HG03095 (cell line): ENCODE measurements around the gene STUM.

Experiments
- ATAC-seq: cut with Tn5 transposase; IDR thresholded peaks from one replicate; pipeline ENCODE4 v1.9.1; 2021; ENCODE audit warnings: moderate library complexity; ENCODE audit not compliant: unreplicated experiment

STUM gene

DNA sequence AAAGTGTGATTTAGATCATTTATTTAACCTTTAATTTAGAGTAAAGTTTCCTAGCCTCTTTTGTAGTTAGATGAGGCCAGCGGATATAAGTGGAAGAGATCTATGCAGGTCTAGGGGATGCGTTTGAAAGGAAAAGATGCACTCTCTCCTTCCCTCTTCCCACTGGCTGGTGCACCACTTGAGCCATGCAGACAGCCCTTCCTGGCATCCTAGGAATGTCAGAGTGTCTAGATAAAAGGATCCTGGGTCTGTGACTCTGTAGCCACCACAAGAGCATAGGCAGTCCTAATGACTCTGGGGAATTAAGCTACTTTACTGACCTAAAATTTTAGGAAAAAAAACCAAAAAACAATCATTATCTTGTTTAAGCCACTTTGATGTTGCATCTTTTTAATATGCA lies 16.0 kb upstream of the STUM start:
- no peak for ATAC-seq

DNA sequence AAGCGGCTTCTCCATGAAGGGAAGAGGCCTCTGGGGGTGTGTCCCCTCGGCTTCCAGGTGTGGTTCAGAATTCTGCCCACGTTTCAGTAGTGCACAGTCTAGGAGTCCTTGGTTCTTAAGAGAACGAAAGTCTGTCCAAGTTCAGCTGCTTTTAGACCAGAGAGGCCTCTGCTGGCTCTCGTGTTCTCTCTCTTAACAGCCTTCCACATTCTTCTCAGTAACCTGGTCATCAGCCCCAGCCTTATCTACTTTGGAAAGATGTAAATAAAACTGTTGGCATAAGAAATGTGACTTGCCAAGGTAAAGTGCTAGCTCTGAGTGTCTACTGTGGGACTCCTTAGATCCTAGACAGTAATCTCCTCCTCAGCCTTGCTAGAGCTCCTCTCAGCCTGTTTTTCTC lies 15.3 kb upstream of the STUM start:
- ATAC-seq: no peak

DNA sequence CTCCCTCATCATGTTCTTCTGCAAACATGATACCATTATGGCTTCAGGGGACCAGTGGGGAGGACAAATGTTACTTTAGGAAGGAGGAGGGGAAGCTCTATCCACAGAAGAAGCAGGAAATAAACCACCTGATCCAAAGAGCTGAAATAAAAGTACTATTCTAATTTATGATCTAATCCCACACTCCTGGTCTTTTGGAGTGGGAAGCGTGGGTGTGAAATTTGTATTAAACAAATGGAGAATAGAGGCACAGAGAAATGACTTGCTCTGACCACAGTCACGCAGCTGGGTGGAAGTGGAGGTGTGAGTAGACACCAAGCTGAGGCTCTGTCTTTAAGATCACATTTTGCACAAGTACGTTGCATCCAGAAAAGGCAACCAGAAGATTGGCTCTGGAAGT lies 14.5 kb upstream of the STUM start:
- ATAC-seq: no peak

DNA sequence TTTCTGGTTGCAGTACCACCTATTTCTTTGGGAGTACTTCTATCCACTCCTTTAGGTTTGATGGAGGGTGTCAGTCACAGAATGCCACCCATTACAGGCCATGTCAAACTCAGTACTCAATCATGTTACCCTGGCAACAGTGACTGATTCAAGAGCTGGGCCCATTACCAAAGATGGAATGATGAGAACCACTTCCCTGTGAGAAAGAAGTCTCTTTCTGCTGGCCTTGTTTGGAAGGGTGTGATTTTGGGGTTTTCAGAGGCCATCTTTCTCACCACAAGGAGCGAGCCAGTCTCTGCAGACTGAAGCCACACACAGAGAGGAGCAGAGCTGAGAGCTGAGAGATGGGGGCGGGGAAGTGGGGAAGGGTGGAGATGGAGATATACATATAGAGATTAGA lies 13.9 kb upstream of the STUM start:
- ATAC-seq: no peak

DNA sequence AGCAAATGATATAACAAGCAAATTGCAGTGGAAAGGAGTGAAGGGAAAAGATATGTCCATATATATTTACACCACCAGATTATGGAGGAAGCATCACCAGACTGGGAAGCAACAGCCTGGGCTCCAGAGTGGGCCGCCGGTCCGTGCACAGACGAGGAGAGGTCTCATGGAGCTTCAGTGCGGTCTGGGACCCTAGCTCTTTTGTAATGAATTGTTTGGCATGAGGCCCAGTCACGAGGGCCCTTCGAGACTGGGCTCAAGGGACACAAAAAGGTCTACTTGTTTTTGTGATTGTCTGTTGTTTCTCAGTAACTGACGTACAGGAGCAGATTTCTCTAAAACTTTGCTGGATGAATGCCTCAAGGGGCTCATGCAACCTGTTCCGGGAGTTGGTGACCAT lies 12.9 kb upstream of the STUM start:
- no peak for ATAC-seq

DNA sequence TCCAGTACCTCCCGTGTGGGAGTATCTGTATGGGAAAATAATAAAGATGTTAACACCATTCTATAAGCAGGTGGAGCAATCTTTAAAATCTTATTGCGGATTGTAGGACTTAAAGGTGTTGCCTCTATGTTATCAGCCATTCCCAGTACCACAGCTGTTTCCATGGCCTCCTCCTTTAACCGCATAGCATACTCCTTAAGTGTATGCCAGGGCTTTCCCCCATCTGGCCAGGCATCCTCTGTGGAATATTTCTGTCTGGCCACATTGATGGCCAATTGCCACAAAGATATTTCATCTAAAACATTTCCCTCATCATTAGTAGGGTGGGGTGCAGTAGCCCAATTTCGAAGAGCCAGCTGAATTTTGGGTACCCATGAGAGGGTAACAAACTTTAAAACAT lies 7.3 kb upstream of the STUM start:
- ATAC-seq: no peak

DNA sequence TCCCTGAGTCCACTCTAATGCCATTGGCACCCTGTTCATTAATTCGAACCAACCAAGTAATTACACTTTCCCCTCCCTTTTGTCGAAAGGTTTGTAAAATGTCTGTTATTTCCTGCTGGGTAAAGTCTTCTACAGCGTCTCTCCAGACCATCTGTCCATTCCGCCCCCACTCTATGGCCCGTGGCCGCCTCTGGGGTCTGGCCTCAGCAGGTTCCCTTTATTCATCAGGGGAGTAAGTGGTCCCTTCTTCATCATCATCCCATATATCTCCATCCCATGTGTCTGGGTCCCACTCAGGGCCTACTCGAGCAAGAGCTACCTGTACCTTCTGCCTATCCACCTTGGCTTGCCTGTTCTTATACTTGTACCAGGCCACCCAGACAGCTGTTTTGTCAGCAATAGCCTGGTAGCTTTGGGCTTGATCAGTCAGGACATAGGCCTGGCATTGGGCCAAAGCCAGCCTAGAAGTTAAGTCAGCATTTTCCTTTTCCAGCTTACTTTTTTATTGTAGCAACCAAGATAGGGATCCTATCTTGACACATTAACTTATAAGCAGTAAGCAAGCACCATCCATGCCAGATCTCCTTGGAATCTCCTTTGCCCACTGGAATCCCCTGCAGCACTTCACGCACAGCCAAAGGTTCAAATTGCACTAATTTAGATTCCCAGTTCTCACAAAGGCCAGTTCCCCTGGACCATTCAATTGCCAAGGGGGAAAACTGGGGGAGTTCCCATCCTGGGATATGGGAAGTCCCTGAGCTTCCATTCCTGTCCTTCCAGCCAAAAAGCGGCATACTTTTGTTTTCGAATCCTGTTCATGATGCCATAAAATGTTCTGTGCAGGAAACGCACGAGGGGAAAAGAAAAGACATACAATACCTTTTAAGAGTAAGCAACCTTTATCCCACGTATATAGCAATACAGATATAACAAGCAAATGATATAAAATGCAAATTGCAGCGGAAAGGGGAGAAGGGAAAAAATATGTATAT lies 6.6 kb upstream of the STUM start:
- no peak for ATAC-seq

DNA sequence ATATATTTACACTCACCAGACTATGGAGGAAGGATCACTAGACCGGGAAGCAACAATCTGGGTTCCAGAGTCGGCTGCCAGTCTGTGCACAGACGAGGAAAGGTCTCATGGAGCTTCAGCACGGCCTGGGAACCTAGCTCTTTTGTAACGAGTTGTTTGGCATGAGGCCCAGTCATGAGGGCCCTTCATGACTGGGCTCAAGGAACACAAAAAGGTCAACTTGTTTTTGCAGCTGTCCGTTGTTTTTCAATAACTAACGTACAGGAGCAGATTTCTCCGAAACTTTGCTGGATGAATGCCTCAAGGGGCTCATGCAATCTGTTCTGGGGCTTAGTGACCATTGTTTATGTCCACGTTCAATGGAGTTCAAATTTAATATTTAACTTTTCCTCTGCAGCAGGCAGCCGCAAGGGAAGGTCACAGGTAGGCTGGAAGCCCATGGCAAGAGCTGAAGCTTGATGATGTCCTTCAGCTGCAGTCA lies 5.9 kb upstream of the STUM start:
- ATAC-seq: no peak

DNA sequence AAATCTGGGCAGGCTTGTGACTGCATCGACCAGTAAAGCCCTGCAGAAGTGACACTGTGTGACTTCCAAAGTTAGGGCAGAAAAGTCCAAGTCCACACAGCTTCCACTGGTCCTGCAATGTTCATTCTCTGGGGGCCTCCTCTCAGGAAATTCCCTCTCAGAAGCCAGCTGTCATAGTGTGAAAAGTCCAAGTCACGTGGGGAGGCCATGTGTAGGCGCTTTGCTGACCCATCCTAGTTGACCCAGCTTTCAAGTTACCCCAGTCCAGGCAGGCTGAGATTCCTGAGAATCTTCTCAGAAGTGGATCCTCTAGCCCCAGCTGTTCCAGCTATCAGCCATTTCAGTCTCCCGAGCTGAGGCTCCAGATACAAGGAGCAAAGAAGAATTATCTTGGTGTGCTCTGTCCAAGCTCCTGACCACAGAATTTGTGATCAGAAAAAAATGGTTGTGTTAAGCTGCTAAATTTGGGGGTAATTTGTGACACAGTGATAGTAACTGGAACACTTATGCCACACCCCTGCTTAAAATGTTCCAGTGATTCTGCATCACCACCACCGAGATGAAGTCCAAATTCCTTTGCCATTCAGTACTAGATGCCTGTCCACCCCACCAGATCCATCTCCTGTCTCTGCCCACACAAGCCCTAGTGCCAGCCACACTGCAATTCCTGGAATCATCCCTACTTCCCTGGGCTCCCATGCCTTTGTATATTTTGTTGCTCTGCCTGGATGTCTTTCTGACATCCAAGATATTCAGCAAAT lies 2.5 kb upstream of the STUM start:
- ATAC-seq: no peak

DNA sequence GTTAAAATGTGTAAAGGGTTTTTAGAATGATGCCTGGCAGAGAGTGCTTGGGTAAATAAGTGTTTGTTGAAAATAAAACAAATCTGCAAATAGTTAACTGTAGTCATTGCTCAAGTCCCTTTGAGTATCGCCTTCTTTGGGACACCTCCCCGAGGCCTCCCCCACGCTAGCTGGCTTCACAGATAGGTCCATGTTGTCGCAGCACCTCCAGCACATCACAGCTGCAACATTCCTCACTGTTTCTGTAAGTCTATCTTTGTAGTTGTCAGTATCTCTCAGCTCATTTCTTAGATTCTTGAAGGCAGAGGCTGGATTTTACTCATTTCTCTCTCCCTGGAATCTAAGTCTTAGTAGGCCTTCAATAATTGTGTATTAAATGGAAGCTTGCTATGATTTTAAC lies 1.6 kb upstream of the STUM start:
- no peak for ATAC-seq

DNA sequence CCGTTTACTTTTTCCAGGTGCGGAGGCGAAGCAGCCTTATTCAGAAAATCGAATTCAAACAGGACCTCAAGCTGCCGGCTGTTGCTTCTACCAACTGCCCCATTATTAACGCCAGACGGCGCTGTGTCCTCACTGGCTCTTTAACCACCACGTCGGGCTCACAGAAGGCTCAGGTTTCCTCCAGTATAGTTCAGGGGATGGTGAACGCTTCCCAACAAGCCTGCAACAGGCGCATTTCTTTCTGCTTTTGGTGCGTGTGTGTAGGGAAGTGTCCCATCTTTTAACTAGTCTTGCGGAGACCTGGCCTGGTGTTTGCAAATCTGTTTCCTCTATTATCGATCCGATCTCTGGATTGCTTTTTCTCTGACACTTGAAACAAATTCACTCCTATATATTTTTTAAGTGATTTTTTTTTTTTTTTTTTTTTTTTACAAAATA lies 791 bp upstream of the STUM start:
- ATAC-seq: peak; percentile 73

DNA sequence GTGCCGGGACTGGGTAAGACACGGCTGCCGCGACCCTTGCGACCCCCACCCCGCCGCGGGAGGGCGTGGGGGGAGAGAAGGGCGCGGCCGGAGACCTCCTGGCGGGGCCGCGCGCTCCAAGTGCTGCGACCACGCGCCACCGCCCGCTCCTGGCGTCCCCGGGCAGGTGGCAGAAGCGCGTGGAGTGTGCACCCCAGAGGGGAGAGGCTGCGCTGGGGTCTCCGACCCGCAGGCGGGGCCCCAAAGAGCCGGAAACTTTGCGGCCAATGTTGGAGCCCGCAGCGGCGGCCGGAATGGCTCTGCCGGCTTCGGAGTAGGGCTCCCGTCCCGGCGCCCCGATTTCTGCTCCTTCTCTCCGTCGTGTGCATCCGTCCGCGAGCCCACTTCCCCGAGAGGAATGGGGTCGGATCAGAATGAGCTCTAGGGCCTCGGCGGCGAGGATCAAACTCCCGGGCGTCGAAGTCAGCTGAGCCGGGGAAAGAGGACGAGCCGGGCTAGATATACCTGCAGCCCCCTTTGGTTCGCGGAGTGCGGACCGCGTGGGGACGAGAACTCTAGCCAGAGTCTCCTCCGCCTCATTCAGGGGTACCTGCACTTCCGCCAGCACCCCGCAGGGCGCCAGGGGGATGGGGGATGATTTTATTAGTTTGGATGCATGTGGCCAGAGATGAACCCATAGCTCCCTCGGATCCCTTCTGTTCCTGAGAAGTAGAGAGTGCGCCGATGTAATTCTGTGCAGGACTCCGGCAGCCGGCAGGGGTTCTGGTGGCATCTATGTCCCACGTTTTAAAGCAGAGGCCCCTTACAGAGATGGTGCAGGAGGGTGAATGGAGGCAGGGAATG lies 751 bp downstream of the STUM start:
- no peak for ATAC-seq

DNA sequence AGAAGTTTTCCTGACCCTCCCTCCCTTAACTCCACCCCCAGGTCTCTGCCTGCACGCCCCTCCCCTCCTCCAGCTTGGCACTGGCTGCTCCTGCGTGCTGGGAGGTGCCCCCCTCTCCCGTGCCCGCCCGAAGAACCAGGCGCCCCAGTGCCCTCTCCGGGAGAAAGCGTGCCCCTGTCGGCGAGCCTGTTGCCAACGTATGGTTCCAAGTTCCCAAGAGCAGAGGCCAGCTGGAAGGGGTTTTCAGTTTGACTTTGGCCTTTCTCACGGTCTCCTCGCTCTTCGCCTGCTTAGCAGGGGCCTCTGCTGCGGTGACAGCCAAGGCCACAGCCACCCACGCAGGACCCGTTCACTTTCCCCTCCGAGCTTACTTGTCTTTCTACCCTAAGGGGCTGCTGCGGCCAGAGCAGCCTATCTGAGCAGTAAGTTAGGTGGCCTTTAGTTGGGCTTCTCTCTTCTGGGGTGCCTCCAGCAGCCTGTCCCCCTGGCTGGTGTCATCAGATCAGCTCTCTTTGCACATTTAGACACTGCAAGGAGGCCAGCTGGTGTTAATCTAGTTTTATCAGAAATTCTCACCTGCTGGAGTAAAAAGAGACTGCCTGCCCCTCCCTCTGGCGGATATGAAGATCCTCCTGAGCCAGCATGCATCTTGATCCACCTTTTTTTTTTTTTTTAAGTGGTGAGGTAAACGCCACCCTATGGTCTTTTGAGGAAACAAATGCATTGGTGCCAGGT lies 1.5 kb downstream of the STUM start:
- no peak for ATAC-seq

DNA sequence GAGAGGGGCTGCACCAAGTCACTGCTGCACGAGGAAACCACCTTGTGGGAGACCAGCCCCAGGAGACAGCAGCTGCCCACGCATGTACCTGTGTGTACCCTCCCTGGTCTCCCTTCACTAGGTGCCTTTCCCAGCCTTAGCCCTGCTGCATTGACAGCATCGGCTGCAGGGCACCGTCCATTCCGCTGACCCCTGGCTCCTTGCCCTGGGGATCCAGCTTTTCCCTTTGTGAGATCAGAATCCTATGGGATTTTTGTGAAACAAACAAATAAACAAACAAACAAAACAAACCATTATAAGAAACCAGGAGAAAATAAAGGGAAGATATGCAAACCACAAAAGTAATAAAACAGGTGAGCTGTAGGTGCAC lies 2.1 kb downstream of the STUM start:
- no peak for ATAC-seq

DNA sequence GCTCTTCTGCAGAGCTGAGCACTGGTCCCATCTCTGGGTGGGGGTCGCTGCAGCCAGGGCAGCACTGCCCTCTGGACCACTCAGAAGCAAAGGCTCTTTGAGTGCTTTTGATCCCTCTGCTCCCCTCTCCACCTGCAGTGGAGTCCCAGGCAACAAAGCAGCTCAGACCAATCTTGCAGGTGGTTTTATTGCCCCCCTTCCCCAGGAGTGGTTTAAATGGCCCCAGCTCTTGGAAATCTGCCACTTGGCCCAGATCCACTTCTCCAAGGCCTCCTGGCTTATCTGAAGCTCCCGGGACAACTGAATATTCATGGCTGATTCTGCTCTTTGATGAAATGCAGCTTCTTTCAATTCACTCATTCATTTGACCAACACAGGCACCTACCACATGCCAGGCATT lies 2.7 kb downstream of the STUM start:
- ATAC-seq: no peak

DNA sequence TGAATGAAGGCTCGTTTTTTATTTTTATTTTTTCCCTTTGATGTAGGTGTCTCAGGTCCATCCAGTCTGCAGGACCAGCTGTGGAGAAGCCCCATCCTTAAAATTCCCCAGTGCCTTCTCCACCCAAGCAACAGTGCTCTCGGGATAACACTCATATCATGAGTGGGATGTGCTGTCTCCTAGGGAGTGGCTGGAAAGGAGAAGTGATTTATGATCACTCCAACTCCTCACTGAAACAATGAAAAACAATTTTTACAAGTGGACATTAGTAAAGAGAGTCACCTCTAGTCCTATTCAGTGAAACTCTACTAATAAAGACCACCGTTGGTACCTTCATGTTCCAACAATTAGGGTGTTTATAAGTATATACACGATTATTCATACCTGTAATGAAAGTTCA lies 3.5 kb downstream of the STUM start:
- ATAC-seq: no peak

DNA sequence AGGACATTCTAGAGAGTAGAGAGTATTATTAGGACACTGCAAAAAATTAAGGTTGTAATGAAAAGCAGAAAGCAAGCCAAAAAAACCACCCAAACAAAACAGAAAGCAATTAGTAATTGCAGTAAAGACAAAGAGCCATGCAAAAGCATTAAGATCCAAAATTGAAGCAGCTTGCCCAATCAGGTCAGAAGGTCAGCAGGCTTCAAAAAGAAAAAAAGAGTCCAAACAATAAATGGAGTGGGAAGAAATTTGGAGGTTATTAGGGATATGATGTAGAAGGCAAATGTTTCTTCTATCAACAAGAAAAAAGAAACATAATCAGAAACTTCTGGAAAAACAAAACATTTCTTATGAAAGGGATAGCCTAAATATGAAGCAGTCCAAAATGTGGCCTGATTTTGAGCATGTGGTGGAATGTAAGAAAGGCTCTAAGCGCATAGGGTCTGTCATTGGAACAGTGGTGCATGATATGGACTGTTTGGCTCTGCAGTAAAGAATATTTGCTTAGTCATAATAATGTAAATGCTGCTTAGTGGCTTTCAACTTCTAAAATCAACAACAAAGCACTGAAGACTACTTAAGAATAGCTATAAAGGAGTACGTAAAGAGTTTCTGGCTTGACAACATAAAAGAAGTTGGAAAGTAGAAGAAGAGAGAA lies 4.8 kb downstream of the STUM start:
- no peak for ATAC-seq

DNA sequence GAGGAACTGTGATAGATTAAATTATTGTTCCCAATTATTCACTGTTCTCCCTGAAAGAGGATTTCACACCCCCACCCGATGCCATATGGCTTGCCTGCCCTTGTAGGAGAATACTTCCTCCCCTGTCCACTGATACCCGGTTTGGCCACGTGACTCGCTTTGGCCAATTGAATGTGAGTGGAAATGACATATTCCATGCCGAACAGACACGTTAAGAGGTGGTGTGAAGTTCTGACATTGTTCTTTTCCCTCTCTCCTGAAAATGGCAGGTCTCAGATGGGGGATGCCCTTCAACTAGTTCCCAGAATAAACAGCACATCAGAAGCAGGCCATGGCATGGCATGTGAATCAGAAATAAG lies 5.3 kb downstream of the STUM start:
- ATAC-seq: no peak

DNA sequence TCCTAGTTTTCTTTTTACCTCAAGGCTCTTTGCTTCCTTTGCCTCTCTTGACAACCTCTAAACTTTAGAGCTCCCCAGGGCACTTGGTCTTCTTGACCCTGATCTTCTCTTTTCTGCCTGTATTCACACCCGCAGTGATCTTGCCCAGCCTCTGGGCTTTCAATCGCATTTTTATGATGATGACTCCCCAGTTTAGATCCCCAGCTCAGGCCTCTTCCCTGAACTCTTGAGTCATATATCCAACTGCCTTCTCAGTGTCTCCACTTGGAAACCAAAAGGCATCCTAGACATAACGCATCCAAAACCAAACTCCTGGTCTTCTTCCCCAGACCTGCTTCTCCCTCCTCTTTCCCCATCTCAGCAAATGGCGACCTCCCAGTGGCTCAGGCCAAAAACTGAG lies 6.5 kb downstream of the STUM start:
- no peak for ATAC-seq

DNA sequence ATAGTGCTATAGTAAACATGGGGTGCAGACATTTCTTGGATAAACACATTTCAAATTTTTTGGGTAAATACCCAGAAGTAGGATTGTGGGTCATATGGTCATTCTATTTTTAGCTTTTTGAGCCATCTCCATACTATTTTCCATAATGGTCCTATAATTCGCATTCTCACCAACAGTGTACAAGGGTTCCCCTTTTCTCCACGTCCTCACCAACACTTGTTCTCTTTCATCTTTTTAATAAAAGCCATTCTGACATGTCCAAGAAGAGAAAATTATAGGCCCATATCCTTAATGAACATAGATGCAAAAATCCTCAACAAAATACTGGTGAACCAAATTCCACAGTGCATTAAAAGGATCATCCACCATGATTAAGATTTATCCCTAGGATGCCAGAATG lies 8.9 kb downstream of the STUM start:
- ATAC-seq: no peak
